GM19455 (cell line): ENCODE results near the gene ARID2.

Experiments used
- ATAC-seq: cut with Tn5 transposase; IDR thresholded peaks from one replicate; pipeline ENCODE4 v1.9.1; 2021; ENCODE audit not compliant: unreplicated experiment

The ARID2 gene

DNA sequence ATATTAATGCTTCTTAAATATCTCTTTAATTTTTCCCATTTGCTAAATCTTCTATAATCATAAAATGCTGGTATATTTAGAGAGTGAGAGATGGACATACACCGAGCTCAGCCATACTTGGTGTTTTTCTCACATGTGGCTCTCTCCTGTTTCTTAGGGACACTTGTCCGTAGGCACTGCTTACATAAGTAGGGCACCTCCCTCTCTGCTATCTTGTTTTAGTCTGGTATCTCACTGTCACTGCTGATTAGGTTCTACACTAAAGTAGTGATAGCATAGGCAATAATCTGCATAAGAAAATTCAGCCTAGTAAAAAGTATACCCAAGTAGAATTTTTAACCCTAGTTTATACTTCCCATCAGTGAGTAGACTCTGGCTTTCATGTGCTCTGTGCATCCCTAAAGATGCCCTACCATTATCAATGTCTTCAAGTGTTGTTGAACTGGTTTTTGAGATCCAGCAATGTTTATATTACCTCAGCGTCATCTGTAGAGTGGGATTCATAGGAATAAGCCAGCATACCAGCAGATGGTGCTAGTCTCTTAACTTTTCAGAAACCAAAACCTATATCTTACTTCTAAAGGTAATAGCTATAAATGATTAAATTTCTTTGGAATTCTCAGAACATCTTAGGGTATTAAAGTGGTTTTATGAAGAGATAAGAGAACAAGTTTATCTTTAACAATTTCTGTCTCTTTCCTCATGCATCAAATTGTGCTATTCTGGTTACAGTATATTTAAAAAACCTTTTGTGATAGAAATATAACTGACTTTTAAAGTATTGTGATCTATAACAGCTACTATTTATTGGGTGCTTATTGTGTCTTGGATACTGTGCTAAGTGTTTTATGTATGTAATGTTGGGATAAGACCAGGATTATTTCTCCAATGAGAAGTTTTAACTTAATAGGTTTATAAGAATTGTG lies 32.9 kb downstream of the ARID2 start:
- no peak for ATAC-seq

GRCh38 chr12:45763381-45763780 lies 33.9 kb downstream of the ARID2 start:
- ATAC-seq = no peak

- ATAC-seq = no peak
These were observed 38.7 kb downstream of the ARID2 start for GRCh38 chr12:45768194-45768593.

DNA sequence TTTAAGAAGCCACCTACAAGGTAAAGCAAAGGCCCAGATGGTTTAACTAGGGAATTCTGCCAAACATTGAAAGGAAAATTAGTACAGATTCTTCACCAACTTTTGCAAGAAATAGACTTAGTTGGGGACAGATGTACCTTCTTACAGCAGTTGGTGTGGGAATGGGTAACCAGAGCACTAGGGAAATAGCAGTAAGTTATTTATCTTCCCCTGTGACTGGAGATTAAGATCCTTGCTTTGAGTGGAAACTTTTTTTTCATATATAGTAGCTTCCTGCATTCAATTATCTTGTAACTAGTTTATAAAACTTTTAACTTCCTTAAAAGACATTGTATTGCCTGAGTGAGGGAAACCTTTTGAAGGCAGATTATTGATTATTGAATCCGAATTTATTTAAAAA lies 44.2 kb downstream of the ARID2 start:
- ATAC-seq = no peak

GRCh38 chr12:45774508-45775162 lies 45.1 kb downstream of the ARID2 start:
- ATAC-seq = no peak

- no peak for ATAC-seq
These were observed 46.0 kb downstream of the ARID2 start for GRCh38 chr12:45775465-45775864.

DNA sequence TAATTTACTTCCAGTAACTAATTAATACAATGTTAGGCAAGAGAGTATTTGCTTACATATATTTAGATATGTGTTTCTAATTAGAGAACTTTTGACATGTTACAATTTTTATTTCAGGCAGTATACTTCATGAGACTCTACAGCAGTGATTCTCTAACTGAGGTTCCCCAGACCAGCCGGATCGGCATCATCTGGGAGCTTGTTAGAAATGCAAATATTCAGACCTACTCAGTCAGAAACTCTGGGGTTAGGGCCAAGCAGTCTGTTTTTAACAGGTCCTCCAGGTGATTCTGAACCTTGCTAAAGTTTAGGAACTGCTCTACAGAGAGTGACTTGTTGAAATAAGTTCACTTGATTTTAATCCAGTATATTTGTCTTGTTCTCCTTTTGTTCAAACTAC lies 46.5 kb downstream of the ARID2 start:
- ATAC-seq = no peak

DNA sequence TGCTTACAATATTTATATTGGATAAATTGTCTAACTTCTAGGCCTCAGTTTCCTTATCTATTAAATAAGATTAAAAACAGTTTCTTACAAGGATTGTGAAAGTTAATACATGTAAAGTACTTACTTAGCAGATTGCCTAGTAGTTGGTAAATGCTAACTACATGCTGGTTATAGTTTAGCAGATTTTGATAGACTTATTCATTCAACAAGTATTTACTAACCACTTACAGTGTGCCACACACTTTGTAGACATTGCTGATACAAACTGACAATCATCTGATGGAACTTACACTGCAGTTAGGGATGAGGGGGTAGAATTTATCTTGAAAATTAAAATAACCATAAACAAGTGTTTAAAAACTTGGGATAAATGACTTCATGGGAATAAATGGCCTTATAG lies 50.4 kb downstream of the ARID2 start:
- no peak for ATAC-seq

DNA sequence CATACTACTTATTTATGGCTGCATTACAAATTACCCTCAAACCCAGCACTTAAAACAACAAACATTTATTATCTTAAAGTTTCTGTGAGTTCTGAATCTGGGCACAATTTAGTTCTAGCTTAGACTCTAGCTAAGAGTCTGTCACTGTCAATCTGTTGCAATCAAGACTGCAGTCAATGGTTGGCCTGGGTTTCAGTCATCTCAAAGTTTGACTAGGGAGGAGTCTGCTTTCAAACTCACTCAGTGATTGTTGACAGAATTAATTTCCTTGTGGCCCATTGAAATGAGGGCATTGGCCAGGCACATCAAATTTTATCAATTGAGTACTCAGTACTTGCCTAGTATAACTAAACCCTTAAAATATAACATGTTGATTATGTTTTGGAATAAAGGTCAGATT lies 51.6 kb downstream of the ARID2 start:
- ATAC-seq = no peak

- no peak for ATAC-seq
These were observed 55.8 kb downstream of the ARID2 start for GRCh38 chr12:45785315-45785714.

DNA sequence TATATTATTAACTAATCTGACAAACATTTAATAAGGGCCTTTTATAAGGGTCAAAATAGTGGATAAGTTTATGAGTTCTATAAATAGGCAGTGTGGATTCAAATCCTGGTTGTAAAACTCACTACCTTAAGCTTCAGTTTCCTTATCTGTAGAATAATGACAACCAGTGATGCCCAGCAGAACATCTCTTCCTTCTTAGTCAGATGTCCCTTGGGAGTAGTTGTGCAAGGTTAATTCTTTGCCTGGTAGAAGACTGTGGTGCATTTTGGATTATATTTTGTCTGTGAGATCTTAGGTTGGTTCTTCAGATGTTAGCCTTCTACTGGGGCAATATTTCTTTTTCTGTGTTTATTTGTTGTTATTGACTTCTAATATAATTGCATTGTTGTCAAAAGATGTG lies 59.5 kb downstream of the ARID2 start:
- no peak for ATAC-seq

GRCh38 chr12:45794422-45794821 lies 64.9 kb downstream of the ARID2 start:
- no peak for ATAC-seq

- ATAC-seq = no peak
These were observed 72.1 kb downstream of the ARID2 start for GRCh38 chr12:45801625-45802024.

DNA sequence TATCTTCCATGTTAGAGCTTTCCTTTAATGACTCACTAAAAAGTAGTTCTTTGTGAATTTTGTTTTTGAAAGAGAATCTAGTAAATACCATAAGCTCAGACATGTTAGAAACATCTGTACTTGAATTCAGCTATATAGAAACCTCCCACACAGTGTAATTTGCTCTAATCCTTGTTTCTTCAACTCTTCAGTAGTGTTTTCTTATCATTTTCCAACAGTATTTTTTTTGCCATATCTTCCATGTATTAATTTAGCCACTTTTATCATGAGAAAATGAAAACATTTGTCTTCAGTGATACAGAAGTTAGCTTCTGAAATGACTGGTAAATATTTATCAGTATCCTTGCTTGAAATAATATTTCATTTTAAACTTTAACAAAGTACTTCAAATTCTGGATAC lies 73.6 kb downstream of the ARID2 start:
- no peak for ATAC-seq

DNA sequence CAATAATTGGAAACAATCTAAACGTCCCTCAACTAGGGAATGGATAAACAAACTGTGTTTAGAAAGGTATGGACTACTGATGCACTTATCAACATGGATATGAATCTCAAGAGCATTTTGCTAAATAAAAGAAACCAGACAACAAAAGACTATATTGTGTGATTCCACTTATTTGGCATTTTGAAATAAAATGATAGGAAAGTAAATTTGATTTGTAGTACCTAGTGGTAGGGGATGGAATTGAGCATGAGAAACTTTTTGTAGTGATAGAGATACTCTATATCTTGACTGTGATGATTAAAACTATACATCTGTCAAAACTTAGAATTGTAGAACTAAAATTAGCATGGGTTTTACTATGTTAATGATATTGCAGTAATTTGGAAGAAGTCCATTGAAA lies 87.1 kb downstream of the ARID2 start:
- no peak for ATAC-seq

GRCh38 chr12:45827974-45828373 lies 98.5 kb downstream of the ARID2 start:
- ATAC-seq = no peak

DNA sequence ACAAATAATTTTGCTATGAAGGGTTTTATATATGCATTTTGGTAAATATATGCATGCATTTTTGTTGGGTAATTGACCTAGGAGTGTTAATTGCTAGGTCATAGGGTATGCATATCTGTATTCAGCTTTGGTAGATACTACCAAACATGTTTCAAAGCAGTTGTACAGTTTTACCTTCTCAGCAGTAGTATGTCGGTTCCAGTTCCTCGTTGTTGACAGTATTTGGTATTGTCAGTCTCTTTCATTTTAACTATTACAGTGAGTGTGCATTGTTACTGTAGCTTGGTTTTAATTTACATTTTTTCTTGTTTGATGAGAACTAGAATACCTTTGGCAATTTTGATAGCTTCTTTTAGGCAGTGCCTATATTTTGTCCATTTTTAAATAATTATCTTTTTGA lies 98.9 kb downstream of the ARID2 start:
- no peak for ATAC-seq

DNA sequence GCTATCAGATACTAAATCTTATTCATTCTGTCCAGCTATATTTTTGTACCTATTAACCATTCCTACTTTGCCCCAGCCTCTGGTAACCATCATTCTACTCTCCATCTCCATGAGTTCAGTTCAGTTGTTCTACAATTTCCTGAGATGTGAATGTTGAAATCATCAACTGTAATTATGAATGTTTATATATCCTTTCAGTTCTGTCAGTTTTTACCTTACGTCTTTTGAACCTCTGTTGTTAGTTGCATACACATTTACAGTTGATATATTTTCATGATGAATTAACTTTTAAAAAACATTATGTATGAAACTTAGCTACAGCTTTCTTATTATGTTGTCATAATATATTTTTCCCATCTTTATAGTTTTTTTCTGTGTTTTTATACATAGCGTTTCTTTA lies 102.1 kb downstream of the ARID2 start:
- ATAC-seq = no peak

- no peak for ATAC-seq
These were observed 103.9 kb downstream of the ARID2 start for GRCh38 chr12:45833401-45833800.

DNA sequence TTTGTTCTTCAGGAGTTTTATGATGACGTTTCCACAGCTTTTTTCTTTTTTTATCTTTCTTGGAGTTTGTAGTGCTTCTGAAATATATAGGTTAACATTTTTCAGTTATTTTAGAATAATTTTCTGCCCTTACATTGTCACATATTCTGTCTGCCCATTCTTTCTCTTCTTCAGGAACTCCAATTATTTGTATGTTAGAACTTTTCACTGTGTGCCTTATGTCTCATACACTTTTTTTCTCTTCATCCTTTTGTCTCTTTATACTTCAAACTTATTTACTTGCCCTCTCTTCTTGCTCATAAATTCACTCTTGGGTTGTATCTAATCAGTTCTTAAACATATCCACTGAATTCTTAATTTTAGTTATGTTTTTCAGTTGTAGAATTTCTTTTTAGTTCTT lies 105.3 kb downstream of the ARID2 start:
- no peak for ATAC-seq

DNA sequence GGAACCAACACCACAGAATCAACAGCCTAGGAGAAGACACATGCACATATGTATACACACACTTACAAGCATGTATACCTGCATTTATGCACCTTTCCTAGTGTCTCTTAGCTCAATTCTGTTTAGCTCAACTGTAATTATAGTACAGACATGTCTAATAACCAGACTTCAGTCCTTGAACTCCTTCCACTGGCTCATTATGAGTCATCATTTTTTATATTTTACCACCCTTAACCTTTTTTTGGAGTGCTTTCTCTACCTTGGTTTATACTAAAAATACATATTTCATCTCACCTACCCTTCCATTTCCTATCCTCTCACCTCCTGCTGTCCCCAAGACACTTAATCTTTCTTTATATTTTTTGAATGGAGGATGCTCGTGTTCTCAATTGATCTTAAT lies 110.4 kb downstream of the ARID2 start:
- ATAC-seq = no peak

DNA sequence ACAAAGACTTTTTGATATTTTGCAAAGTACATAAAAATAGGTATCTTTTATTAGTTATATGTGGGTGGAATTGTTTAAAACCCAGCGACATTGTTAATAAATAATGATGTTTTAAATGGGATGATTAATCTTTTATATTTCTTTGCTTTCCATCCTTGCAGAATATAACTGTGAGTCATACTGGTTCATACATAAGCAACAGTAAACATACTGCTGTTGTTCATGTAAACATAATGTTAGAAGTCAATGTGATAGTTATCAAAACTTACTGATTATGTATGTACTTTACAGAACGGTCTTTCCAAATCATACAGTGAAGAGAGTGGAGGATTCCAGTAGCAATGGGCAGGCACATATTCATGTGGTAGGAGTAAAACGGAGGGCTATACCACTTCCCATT lies 119.8 kb downstream of the ARID2 start:
- no peak for ATAC-seq

DNA sequence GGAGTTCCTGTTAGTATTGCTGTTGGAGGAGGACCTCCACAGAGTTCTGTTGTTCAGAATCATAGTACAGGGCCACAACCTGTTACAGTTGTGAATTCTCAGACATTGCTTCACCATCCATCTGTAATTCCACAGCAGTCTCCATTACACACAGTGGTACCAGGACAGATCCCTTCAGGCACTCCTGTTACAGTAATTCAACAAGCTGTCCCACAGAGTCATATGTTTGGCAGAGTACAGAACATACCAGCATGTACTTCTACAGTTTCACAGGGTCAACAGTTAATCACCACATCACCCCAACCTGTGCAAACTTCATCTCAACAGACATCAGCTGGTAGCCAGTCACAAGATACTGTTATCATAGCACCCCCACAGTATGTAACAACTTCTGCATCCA lies 120.8 kb downstream of the ARID2 start:
- no peak for ATAC-seq
